ENCODE results near the gene SSRP1. TPM values are rescaled to one million over a fixed set of nuclear protein-coding genes. Genes with fewer than 3 reads are reported as not detected.

Gene SSRP1
- total and polyA plus RNA-seq, 2 of the 13 experiments (the other 11 are each of a cell fraction or from before 2014, with no cell fraction given) = 93.6 to 129 TPM

GRCh38 chr11:57320719-57321387 lies 14.8 kb downstream of the SSRP1 start (continued):
- TF ChIP-seq GTF3A (CRISPR knock-in tag; conservative IDR thresholded peaks at IDR 0.05) (no peak), ZFP82 (CRISPR knock-in tag; IDR thresholded peaks at IDR 0.05; ENCODE audit: borderline replicate concordance) (no peak), ZNF678 (CRISPR knock-in tag; IDR thresholded peaks at IDR 0.05) (no peak), NPAS2 (CRISPR knock-in tag; IDR thresholded peaks at IDR 0.05; ENCODE audit: borderline replicate concordance) (no peak), PLSCR1 (CRISPR knock-in tag; IDR thresholded peaks at IDR 0.05; ENCODE audit: borderline replicate concordance) (no peak), ZNF143 (CRISPR knock-in tag; IDR thresholded peaks at IDR 0.05) (no peak), BCLAF1 (IDR thresholded peaks at IDR 0.05) (no peak), ZC3H4 (CRISPR knock-in tag; IDR thresholded peaks at IDR 0.05; ENCODE audit: borderline replicate concordance) (no peak), SRSF1 (optimal IDR thresholded peaks at IDR 0.05; ENCODE audit: low read depth, low read length) (no peak), MAZ (IDR thresholded peaks at IDR 0.05; ENCODE audit: borderline replicate concordance, low read depth, low read length) (no peak; the same call in 1 of the 2 replicates), MAZ (CRISPR knock-in tag; IDR thresholded peaks at IDR 0.05; ENCODE audit: low read depth) (no peak), SNAPC2 (CRISPR knock-in tag; IDR thresholded peaks at IDR 0.05) (no peak), TFAP4 (IDR thresholded peaks at IDR 0.05; ENCODE audit: borderline replicate concordance, low read depth) (peak; percentile 60; the same call in 1 of the 2 replicates), ZBTB10 (CRISPR knock-in tag; IDR thresholded peaks at IDR 0.05; ENCODE audit: borderline replicate concordance) (no peak), TAF15 (IDR thresholded peaks at IDR 0.05; ENCODE audit: low read depth, low read length, poor library complexity, severe bottlenecking) (no peak), CEBPG (CRISPR knock-in tag; IDR thresholded peaks at IDR 0.05) (no peak), GRHL1 (CRISPR knock-in tag; conservative IDR thresholded peaks at IDR 0.05) (no peak)

Data from HepG2 (cell line).